A549 treated with CpdA at 1 μM for 4 hours (cell line): ENCODE data around the gene CHIC2. TPM values are rescaled to one million over a fixed set of nuclear protein-coding genes. Genes with fewer than 3 reads are reported as not detected.

Source experiments
- total RNA-seq: library from RNA; stranded (reverse); fragments of 200-300 nt; extraction: Qiagen RNA extraction; gene quantifications from 5 replicates; pipeline ENCODE4 v1.2.3, GENCODE V29; 2022; ENCODE audit warnings: low read depth

Gene CHIC2
- total RNA-seq, result 5.7 to 10.4 TPM (median 9.2 TPM) in 5 replicates

GRCh38 chr4:54064317-54065111 is at the start of gene CHIC2:
Gene CHIC2, minus strand, starts transcription at chr4:54064605. Its CDS starts 305 bp downstream, at chr4:54064300.

GRCh38 chr4:54099748-54100574 is 35.6 kb upstream of the CHIC2 start, which contains the start of gene GSX2:
Gene GSX2, plus strand, starts transcription at chr4:54100163. Its CDS starts 182 bp downstream, at chr4:54100345.

Other genes starting within 250 kb of the CHIC2 start
- not detected in 5 replicates for gene GSX2, start 35.6 kb upstream of the CHIC2 start, total RNA-seq
- 0.21 to 0.83 TPM (median 0.48 TPM) in 5 replicates for gene PDGFRA, start 164.7 kb upstream of the CHIC2 start, total RNA-seq